ENCODE data around the gene IGFBP6.

IGFBP6 gene

GRCh38 chr12:53048780-53049401 lies 48.6 kb upstream of the IGFBP6 start:
- Histone ChIP-seq H3K9me3 (ENCODE audit: control insufficient read depth, insufficient read depth, low read depth, low read length) (no peaks in the 10 kb centered on the region), H3K27ac (ENCODE audit: extremely low read depth, low read depth, low read length) (peak overlapping the region; percentile 81), H3K4me3 (ENCODE audit: low read depth, low read length) (no peak overlapping the region), H3K4me1 (ENCODE audit: control insufficient read depth, insufficient read depth, low read length) (peaks cover 40% of the 10 kb centered on the region), H3K36me3 (ENCODE audit: control insufficient read depth in 2 of 2, insufficient read depth in 1 of 2, low read length in 2 of 2) (peaks cover 0 to 7% of the 10 kb centered on the region in 2 experiments; a peak in 1 of 3 replicates)
- CTCF ChIA-PET = interaction anchor here (0.6 to 2.4 kb wide), 15 partner anchors 8 to 682 kb away, joined by 3 to 16 read pairs (median 3); partner anchors contain the start of genes EIF4B and KRT85
- POLR2A ChIA-PET = interaction anchor here (0.5 to 2.1 kb wide), 6 partner anchors 8 to 1110 kb away, joined by 4 to 11 read pairs (median 4); partner anchors contain the start of genes EIF4B, MAP3K12 and SPRYD3
- TF ChIP-seq ZNF311 (tag by site-specific recombination; IDR thresholded peaks at IDR 0.05; ENCODE audit: borderline replicate concordance) = no peak
- no peak for TF ChIP-seq ZNF747 (tag by site-specific recombination; IDR thresholded peaks at IDR 0.05)
- TF ChIP-seq ZFP41 (tag by site-specific recombination; IDR thresholded peaks at IDR 0.05; ENCODE audit: borderline replicate concordance) = no peak
- no peak for TF ChIP-seq ZNF785 (tag by site-specific recombination; IDR thresholded peaks at IDR 0.05)
- no peak for TF ChIP-seq ZNF184 (tag by site-specific recombination; IDR thresholded peaks at IDR 0.05)
- no peak for TF ChIP-seq PRDM4 (tag by site-specific recombination; IDR thresholded peaks at IDR 0.05)
- TF ChIP-seq ZNF239 (tag by site-specific recombination; IDR thresholded peaks at IDR 0.05) = no peak
- no peak for TF ChIP-seq KLF16 (tag by site-specific recombination; IDR thresholded peaks at IDR 0.05)
- no peak for TF ChIP-seq ZNF792 (tag by site-specific recombination; IDR thresholded peaks at IDR 0.05)
- TF ChIP-seq ZNF596 (tag by site-specific recombination; IDR thresholded peaks at IDR 0.05) = no peak
- TF ChIP-seq ZNF610 (tag by site-specific recombination; IDR thresholded peaks at IDR 0.05; ENCODE audit: borderline replicate concordance) = no peak
- no peak for TF ChIP-seq HOXA7 (CRISPR knock-in tag; IDR thresholded peaks at IDR 0.05; ENCODE audit: borderline replicate concordance)
- TF ChIP-seq ZNF843 (tag by site-specific recombination; IDR thresholded peaks at IDR 0.05) = no peak
- no peak for TF ChIP-seq ZXDB (tag by site-specific recombination; IDR thresholded peaks at IDR 0.05)
- TF ChIP-seq ZNF585B (tag by site-specific recombination; IDR thresholded peaks at IDR 0.05) = no peak
- TF ChIP-seq ZNF660 (tag by site-specific recombination; IDR thresholded peaks at IDR 0.05) = no peak
- TF ChIP-seq ZFP37 (tag by site-specific recombination; IDR thresholded peaks at IDR 0.05) = no peak
- TF ChIP-seq ZNF354C (tag by site-specific recombination; IDR thresholded peaks at IDR 0.05; ENCODE audit: borderline replicate concordance, low read depth) = no peak
- TF ChIP-seq, protein P1, sequence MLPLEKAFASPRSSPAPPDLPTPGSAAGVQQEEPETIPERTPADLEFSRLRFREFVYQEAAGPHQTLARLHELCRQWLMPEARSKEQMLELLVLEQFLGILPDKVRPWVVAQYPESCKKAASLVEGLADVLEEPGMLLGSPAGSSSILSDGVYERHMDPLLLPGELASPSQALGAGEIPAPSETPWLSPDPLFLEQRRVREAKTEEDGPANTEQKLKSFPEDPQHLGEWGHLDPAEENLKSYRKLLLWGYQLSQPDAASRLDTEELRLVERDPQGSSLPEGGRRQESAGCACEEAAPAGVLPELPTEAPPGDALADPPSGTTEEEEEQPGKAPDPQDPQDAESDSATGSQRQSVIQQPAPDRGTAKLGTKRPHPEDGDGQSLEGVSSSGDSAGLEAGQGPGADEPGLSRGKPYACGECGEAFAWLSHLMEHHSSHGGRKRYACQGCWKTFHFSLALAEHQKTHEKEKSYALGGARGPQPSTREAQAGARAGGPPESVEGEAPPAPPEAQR (tag by site-specific recombination; IDR thresholded peaks at IDR 0.05) = no peak
- TF ChIP-seq BCL11A (tag by site-specific recombination; IDR thresholded peaks at IDR 0.05; ENCODE audit: low read depth) = no peak
- no peak for TF ChIP-seq ZNF600 (tag by site-specific recombination; IDR thresholded peaks at IDR 0.05)
- no peak for TF ChIP-seq ZNF837 (tag by site-specific recombination; IDR thresholded peaks at IDR 0.05)
- no peak for TF ChIP-seq ZNF292 (tag by site-specific recombination; IDR thresholded peaks at IDR 0.05; ENCODE audit: borderline replicate concordance, low read depth)
- TF ChIP-seq TCF7L2 (IDR thresholded peaks at IDR 0.05; ENCODE audit: borderline replicate concordance, low read depth, low read length) = no peak
- TF ChIP-seq PRDM2 (tag by site-specific recombination; IDR thresholded peaks at IDR 0.05; ENCODE audit: borderline replicate concordance) = no peak
- TF ChIP-seq ZSCAN30 (tag by site-specific recombination; IDR thresholded peaks at IDR 0.05) = no peak
- no peak for TF ChIP-seq ZNF707 (tag by site-specific recombination; IDR thresholded peaks at IDR 0.05)
- no peak for TF ChIP-seq ZBTB26 (tag by site-specific recombination; optimal IDR thresholded peaks at IDR 0.05)

Data from HEK293 (cell line).